NCI-H510A treated with DMSO at 0.1 percent for 48 hours (cell line): ENCODE data around the gene RFC2.

Experiments
- DNase-seq: peaks from one replicate; lab custom pipeline; 2025; lab: John Stamatoyannopoulos, UW

RFC2 gene

DNA sequence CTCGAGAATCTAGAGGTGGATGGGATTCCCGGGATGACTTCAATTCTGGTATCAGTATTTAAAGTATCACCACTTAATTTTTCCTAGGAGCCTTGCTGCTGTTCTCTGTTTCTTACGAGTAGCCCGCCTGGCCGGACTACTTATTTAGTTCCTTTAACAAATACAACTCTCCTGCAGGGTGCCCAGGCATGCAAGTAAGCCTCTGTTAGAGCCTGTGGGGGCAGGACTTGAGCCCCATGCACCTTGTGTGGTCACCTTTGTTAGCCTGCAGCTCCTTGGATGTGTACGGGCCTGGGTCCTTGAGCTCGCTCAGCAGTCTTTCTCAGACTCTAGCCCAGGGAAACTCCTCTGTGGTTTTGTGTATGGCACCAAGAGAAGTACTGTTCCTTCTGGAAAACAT, 63.9 kb downstream of the RFC2 start:
- no peak for DNase-seq

- DNase-seq = no peak
Observed at GRCh38 chr7:74187915-74188675, 66.1 kb downstream of the RFC2 start.

- no peak for DNase-seq
Observed at GRCh38 chr7:74185636-74186035, 68.6 kb downstream of the RFC2 start.

DNA sequence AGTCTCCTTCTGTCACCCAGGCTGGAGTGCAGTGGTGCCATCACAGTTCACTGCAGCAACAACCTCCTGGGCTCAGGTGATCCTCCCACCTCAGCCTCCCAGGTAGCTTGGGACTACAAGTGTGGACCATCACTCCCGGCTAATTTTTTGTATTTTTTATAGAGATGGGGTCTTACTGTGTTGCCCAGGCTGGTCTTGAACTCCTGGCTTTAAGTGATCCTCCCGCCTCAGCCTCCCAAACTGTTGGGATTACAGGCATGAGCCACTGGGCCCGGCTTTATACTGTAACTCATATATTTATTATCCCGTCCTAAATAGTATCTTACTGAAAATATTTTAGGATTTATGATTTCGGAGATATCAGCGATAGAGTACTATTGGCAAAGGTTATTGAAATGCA, 69.2 kb downstream of the RFC2 start:
- DNase-seq = no peak

GRCh38 chr7:74183653-74184450, 70.3 kb downstream of the RFC2 start:
- peak; percentile 18 for DNase-seq

DNA sequence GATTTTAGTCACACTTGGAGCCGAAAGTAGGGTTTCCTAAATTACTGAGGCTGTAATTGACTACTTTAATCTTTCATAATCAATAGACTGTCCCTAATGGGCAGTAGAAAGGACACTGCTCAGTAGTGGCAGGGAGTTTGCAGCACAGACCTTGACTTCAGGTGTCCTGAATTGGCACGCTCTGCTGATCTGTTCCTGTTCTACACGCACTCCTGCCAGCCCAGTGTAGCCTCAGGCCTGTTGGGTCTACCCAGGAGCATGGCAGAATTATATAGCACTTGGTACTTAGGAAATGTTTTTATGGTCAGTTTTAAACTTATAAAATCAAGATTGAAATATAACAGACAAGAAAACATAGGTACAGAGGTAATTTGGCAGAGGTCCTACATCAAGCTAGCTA, 71.1 kb downstream of the RFC2 start:
- no peak for DNase-seq

DNA sequence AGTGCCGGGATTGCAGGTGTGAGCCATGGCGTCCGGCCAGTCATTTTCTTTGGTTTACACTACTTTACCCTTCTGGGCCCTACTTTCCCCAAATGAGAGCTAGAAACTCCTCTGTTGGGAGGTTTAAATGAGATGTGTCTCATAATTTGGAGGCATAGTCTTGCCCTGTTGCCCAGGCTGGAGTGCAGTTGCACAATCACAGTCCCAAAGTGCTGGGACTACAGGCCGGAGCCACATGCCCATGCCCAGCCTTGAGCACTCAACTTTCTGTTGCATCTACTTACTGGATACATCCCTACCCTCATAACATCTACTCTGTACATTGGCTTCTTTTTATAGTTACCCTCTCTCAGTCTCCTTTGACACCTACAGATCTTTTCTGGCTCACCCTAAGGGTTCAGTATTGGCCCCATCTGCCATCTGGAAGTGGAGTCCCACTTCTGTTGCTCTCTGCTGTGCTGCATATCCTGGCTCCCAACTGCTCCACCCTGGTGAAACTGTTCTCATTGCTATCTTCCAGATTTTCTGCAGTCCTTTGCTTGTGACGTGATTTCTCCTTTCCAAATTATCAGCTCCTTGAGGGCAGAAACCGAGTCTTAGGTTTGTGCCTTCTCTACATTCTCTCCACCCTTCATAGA, 71.6 kb downstream of the RFC2 start:
- no peak for DNase-seq

- DNase-seq = no peak
Observed at GRCh38 chr7:74181821-74182220, 72.4 kb downstream of the RFC2 start.
